H1 (cell line): ENCODE results near the gene SKA3. TPM values are rescaled to one million over a fixed set of nuclear protein-coding genes. Genes with fewer than 3 reads are reported as not detected.

Source experiments
- CTCF ChIA-PET: fragments of 300-600 bp; sonication (Branson Sonifier 250); formaldehyde crosslinking; loops from one replicate; lab custom pipeline; 2021; ENCODE audit not compliant: partially characterized antibody; lab: Charles Lee
- POLR2A ChIA-PET: fragments of 300-600 bp; sonication (Branson Sonifier 250); formaldehyde crosslinking; loops from one replicate; lab custom pipeline; 2021; ENCODE audit warnings: inconsistent platforms; ENCODE audit not compliant: partially characterized antibody; lab: Charles Lee
- DNase-seq, 2 experiments: peaks; one replicate each; pipeline versions ENCODE4 v3.0.0 to v3.0.0-alpha.2; 2010 to 2022; ENCODE audit warnings: low spot score in 2 of 2, low read depth in 1 of 2, mixed read lengths in 1 of 2
- FAIRE-seq: peaks from 2 replicates; lab custom pipeline; 2011; peaks lifted over from hg19 to GRCh38; lab: Jason Lieb, UNC
- H2AFZ ChIP-seq: 2 replicates; pipeline ENCODE4 v1.8.1; 2012; ENCODE audit warnings: low read length, inconsistent platforms
- H2AK5ac ChIP-seq: 2 replicates; pipeline ENCODE4 v1.6.1; 2013; ENCODE audit warnings: low read depth, low read length
- H2BK120ac ChIP-seq: replicated peaks from 2 replicates; pipeline ENCODE3; 2013; ENCODE audit warnings: low read depth, low read length, inconsistent platforms
- H2BK12ac ChIP-seq: 2 replicates; pipeline ENCODE4 v1.6.1; 2013; ENCODE audit warnings: low read depth, low read length
- H2BK15ac ChIP-seq: 2 replicates; pipeline ENCODE4 v1.6.1; 2013; ENCODE audit warnings: low read length
- H2BK20ac ChIP-seq: 2 replicates; pipeline ENCODE4 v1.6.1; 2013; ENCODE audit warnings: low read length
- H2BK5ac ChIP-seq: 2 replicates; pipeline ENCODE4 v1.6.1; 2013; ENCODE audit warnings: low read depth, low read length
- H3K14ac ChIP-seq: 2 replicates; pipeline ENCODE4 v1.6.1; 2013; ENCODE audit warnings: inconsistent platforms; ENCODE audit not compliant: insufficient read length
- H3K18ac ChIP-seq: 2 replicates; pipeline ENCODE4 v1.6.1; 2013; ENCODE audit warnings: low read length; ENCODE audit errors: extremely low read depth
- H3K23ac ChIP-seq: 2 replicates; pipeline ENCODE4 v1.6.1; 2013; ENCODE audit warnings: inconsistent platforms; ENCODE audit not compliant: insufficient read length
- H3K23me2 ChIP-seq: 2 replicates; pipeline ENCODE4 v1.6.1; 2013; ENCODE audit warnings: low read depth, low read length
- H3K27ac ChIP-seq: 2 replicates; pipeline ENCODE4 v1.6.1; 2011; ENCODE audit warnings: low read depth, low read length, inconsistent platforms
- H3K27me3 ChIP-seq, 4 experiments: replicated peaks in 1 of 4; 1 replicate in 1 of 4; 2 replicates in 3 of 4; pipeline versions ENCODE4 v1.6.1 to v1.8.1; 2011 to 2013; ENCODE audit warnings: low read length in 3 of 4, mild to moderate bottlenecking in 3 of 4, inconsistent platforms in 2 of 4, mixed read lengths in 2 of 4, moderate library complexity in 1 of 4; ENCODE audit not compliant: control insufficient read depth in 3 of 4, insufficient read depth in 3 of 4; ENCODE audit errors: extremely low read depth in 1 of 4
- H3K36me3 ChIP-seq, 4 experiments: 2 replicates each; pipeline versions ENCODE4 v1.6.1 to v1.8.1; 2011 to 2013; ENCODE audit warnings: mild to moderate bottlenecking in 4 of 4, low read length in 3 of 4, moderate library complexity in 2 of 4, control low read depth in 1 of 4, inconsistent platforms in 1 of 4; ENCODE audit not compliant: insufficient read depth in 4 of 4, control insufficient read depth in 2 of 4
- H3K4ac ChIP-seq: replicated peaks from 2 replicates; pipeline ENCODE3; 2013; ENCODE audit warnings: low read length, low read depth, mixed read lengths, inconsistent platforms; ENCODE audit not compliant: insufficient read length
- H3K4me1 ChIP-seq, 4 experiments: replicated peaks in 1 of 4; 1 replicate in 1 of 4; 2 replicates in 3 of 4; pipeline versions ENCODE4 v1.6.1 to v1.8.1; 2011 to 2013; ENCODE audit warnings: low read length in 3 of 4, inconsistent platforms in 2 of 4, mixed read lengths in 1 of 4; ENCODE audit not compliant: insufficient read depth in 4 of 4, control insufficient read depth in 3 of 4
- H3K4me2 ChIP-seq, 2 experiments: 2 replicates each; pipeline versions ENCODE4 v1.6.1 to v1.8.1; 2011 to 2013; ENCODE audit warnings: low read depth in 2 of 2, low read length in 2 of 2, control low read depth in 1 of 2, inconsistent platforms in 1 of 2, mild to moderate bottlenecking in 1 of 2; ENCODE audit not compliant: insufficient read depth in 1 of 2
- H3K4me3 ChIP-seq, 4 experiments: fragments of 200-600, 300-600 bp in 1 of 4; sonication (generic), shearing (Covaris generic), sonication (Bioruptor Twin) in 1 of 4; 2 replicates each; pipeline versions ENCODE4 v1.5.1 to v1.8.1; 2011 to 2016; ENCODE audit warnings: low read length in 4 of 4, low read depth in 3 of 4, control low read depth in 2 of 4, inconsistent platforms in 2 of 4, mild to moderate bottlenecking in 2 of 4, mixed read lengths in 1 of 4, moderate library complexity in 1 of 4; ENCODE audit not compliant: insufficient read depth in 2 of 4; ENCODE audit errors: extremely low read depth in 1 of 4
- H3K56ac ChIP-seq: replicated peaks from 2 replicates; pipeline ENCODE3; 2013; ENCODE audit warnings: low read depth, mild to moderate bottlenecking, mixed read lengths, low read length, inconsistent platforms; ENCODE audit not compliant: insufficient read length
- H3K79me1 ChIP-seq: 2 replicates; pipeline ENCODE4 v1.6.1; 2013; ENCODE audit warnings: low read depth, low read length, control low read depth
- H3K79me2 ChIP-seq, 2 experiments: 2 replicates each; pipeline versions ENCODE4 v1.6.1 to v1.8.1; 2012 to 2013; ENCODE audit warnings: low read length in 2 of 2, mild to moderate bottlenecking in 2 of 2, inconsistent platforms in 1 of 2; ENCODE audit not compliant: insufficient read depth in 2 of 2, control insufficient read depth in 1 of 2
- H3K9ac ChIP-seq, 4 experiments: replicated peaks in 1 of 4; 1 replicate in 1 of 4; 2 replicates in 3 of 4; pipeline versions ENCODE4 v1.6.1 to v1.8.1; 2011 to 2013; ENCODE audit warnings: low read depth in 3 of 4, low read length in 3 of 4, control low read depth in 2 of 4, mild to moderate bottlenecking in 2 of 4, moderate library complexity in 2 of 4, inconsistent platforms in 1 of 4; ENCODE audit errors: extremely low read depth in 1 of 4
- H3K9me3 ChIP-seq, 2 experiments: 2 replicates each; pipeline versions ENCODE4 v1.6.1 to v1.8.1; 2012 to 2013; ENCODE audit warnings: mild to moderate bottlenecking in 2 of 2, moderate library complexity in 2 of 2, control low read depth in 1 of 2, inconsistent platforms in 1 of 2, low read depth in 1 of 2, low read length in 1 of 2, mixed read lengths in 1 of 2; ENCODE audit not compliant: insufficient read depth in 2 of 2
- H4K20me1 ChIP-seq, 2 experiments: replicated peaks in 1 of 2; 2 replicates each; pipeline versions ENCODE3 to v1.8.1; 2011 to 2013; ENCODE audit warnings: inconsistent platforms in 2 of 2, low read length in 2 of 2, mild to moderate bottlenecking in 1 of 2; ENCODE audit not compliant: insufficient read depth in 2 of 2, control insufficient read depth in 1 of 2
- H4K5ac ChIP-seq: 2 replicates; pipeline ENCODE4 v1.6.1; 2013; ENCODE audit warnings: low read length, low read depth, mixed read lengths, inconsistent platforms; ENCODE audit not compliant: insufficient read length
- H4K8ac ChIP-seq: 2 replicates; pipeline ENCODE4 v1.8.0; 2013; ENCODE audit warnings: mild to moderate bottlenecking, moderate library complexity, low read length, inconsistent platforms; ENCODE audit not compliant: insufficient read depth; ENCODE audit errors: extremely low read depth
- H4K91ac ChIP-seq: replicated peaks from 2 replicates; pipeline ENCODE3; 2013; ENCODE audit warnings: low read length, mixed read lengths, inconsistent platforms; ENCODE audit not compliant: insufficient read length
- BACH1 ChIP-seq: IDR thresholded peaks from 2 replicates; pipeline ENCODE4 v1.6.1; 2012; ENCODE audit warnings: low read length, improper control_type of control experiment
- HDAC2 ChIP-seq, 2 experiments: fragments of 300-600 bp in 1 of 2; sonication (generic) in 1 of 2; IDR thresholded peaks; 2 replicates each; pipeline ENCODE4 v1.6.1; 2011 to 2012; ENCODE audit warnings: low read depth in 2 of 2, low read length in 2 of 2, mild to moderate bottlenecking in 2 of 2, moderate library complexity in 2 of 2, borderline replicate concordance in 1 of 2, inconsistent platforms in 1 of 2
- RFX5 ChIP-seq: IDR thresholded peaks from 2 replicates; pipeline ENCODE4 v1.6.1; 2011; ENCODE audit warnings: low read depth, low read length, improper control_type of control experiment, borderline replicate concordance
- SP2 ChIP-seq: IDR thresholded peaks from 2 replicates; pipeline ENCODE4 v1.6.1; 2012; ENCODE audit warnings: mild to moderate bottlenecking, low read length, inconsistent platforms
- TAF1 ChIP-seq: IDR thresholded peaks from 2 replicates; pipeline ENCODE4 v1.6.1; 2011; ENCODE audit warnings: mild to moderate bottlenecking, low read depth, low read length
- WGBS, 2 experiments: shearing (Covaris generic) in 1 of 2; methylation state at CpG; one replicate each; pipeline versions ENCODE4 v1.1.6 to v1.1.7; 2013 to 2015; ENCODE audit warnings: low lambda C conversion rate in 2 of 2, mixed read lengths in 2 of 2, inconsistent platforms in 1 of 2, low coverage in 1 of 2, missing lambda C conversion rate in 1 of 2; ENCODE audit not compliant: insufficient replicate concordance in 2 of 2, insufficient coverage in 1 of 2, insufficient read length in 1 of 2; ENCODE audit errors: extremely low coverage in 1 of 2, missing lambda C conversion rate in 1 of 2; 5-methylcytosine and 5-hydroxymethylcytosine counted together
- polyA plus RNA-seq, 7 experiments: library from polyadenylated mRNA; depleted of rRNA in 3 of 7; stranded (reverse) in 5 of 7; unstranded in 2 of 7; fragments of >200 nt in 5 of 7; fragments of 200-250 nt in 2 of 7; gene quantifications; 1 replicate in 5 of 7; 2 replicates in 1 of 7; 4 replicates in 1 of 7; pipeline versions ENCODE4 v1.2.1 to v1.2.3, GENCODE V29; 2011 to 2013; ENCODE audit warnings: missing spikeins in 2 of 7, mixed read lengths in 2 of 7
- total RNA-seq: library from RNA; stranded (reverse); fragmentation: NEBNext Ultra II Directional; extraction: Animal tissue kit (Norgen Biotek cat#: 25700); gene quantifications from 2 replicates; pipeline ENCODE4 v1.2.1, GENCODE V29; 2021
- TF ChIP-seq, protein P1 (sequence below): IDR thresholded peaks from 2 replicates; pipeline ENCODE4 v1.6.1; 2012; ENCODE audit warnings: inconsistent platforms

The SKA3 gene
- total and polyA plus RNA-seq, 2 of the 8 experiments (the other 6 are each of a cell fraction or from before 2014, with no cell fraction given), result 32.3 to 63.7 TPM

DNA sequence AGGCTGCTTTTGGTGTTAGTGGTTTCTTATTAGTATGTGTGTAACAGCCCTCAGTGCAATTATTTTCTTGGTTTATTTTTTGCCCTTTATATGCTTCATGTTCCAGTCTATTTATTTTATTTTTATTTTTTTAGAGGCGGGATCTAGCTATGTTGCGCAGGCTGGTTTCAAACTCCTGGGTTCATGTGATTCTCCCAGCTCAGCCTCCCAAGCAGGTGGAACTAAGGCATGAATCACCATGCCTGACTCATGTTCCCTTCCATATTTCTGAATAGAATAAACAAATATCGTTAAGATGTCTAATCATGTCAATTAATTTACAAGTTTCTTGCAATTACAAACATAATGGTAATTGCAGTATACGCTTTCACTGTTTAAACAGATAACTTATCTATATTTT, 11.7 kb downstream of the SKA3 start:
- CTCF ChIA-PET, result interaction anchor here (1.9 kb wide), 2 partner anchors 11 kb away, joined by 3 to 5 read pairs; partner anchors contain the start of gene SKA3
- H2BK5ac ChIP-seq, result no peak overlapping the region
- DNase-seq, result no peak
- H3K27me3 ChIP-seq, result no peaks in the 10 kb centered on the region
- H4K8ac ChIP-seq, result no peak overlapping the region
- no peak overlapping the region for H2AFZ ChIP-seq
- no peak for FAIRE-seq
- no peak overlapping the region for H3K23ac ChIP-seq
- H3K9me3 ChIP-seq, result no peaks in the 10 kb centered on the region
- no peak overlapping the region for H3K4ac ChIP-seq
- TF ChIP-seq BACH1 (no peak), TAF1 (no peak), SP2 (no peak), RFX5 (no peak), HDAC2 (IDR thresholded peaks at IDR 0.05; ENCODE audit: borderline replicate concordance in 1 of 2, low read depth in 2 of 2, low read length in 2 of 2) (no peak)
- TF ChIP-seq, protein P1, sequence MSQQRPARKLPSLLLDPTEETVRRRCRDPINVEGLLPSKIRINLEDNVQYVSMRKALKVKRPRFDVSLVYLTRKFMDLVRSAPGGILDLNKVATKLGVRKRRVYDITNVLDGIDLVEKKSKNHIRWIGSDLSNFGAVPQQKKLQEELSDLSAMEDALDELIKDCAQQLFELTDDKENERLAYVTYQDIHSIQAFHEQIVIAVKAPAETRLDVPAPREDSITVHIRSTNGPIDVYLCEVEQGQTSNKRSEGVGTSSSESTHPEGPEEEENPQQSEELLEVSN, result no peak
- no peak overlapping the region for H2BK20ac ChIP-seq
- H2BK15ac ChIP-seq, result no peak overlapping the region
- no peaks in the 10 kb centered on the region for H3K23me2 ChIP-seq
- no peak overlapping the region for H3K27ac ChIP-seq
- H3K14ac ChIP-seq, result no peak overlapping the region
- H2AK5ac ChIP-seq, result no peak overlapping the region
- no peak overlapping the region for H2BK12ac ChIP-seq
- no peaks in the 10 kb centered on the region for H3K4me1 ChIP-seq
- H4K20me1 ChIP-seq, result peaks cover 0 to 3% of the 10 kb centered on the region in 2 experiments
- no peak overlapping the region for H3K9ac ChIP-seq
- no peak overlapping the region for H3K56ac ChIP-seq
- no peak overlapping the region for H4K91ac ChIP-seq
- no peak overlapping the region for H3K18ac ChIP-seq
- peaks cover 0 to 33% (median 23%) of the 10 kb centered on the region in 4 experiments; a peak in 6 of 8 replicates for H3K36me3 ChIP-seq
- no peak overlapping the region for H4K5ac ChIP-seq
- no peaks in the 10 kb centered on the region for H3K79me1 ChIP-seq
- H3K4me3 ChIP-seq, result no peak overlapping the region
- H3K79me2 ChIP-seq, result peaks cover 0 to 8% of the 10 kb centered on the region in 2 experiments; a peak in 2 of 4 replicates
- POLR2A ChIA-PET, result interaction anchor here (2.4 to 4.1 kb wide), 2 partner anchors 11 to 15 kb away, joined by 9 to 23 read pairs; partner anchors contain the start of genes MRPL57 and SKA3
- H3K4me2 ChIP-seq, result no peak overlapping the region
- H2BK120ac ChIP-seq, result no peak overlapping the region
- 89% methylated on average over 4 of the region's 4 CpGs; no CpG with 5 or more reads in 1 of the 2 experiments for WGBS, 2 experiments
